Measurements from ENCODE around the gene CDK16. TPM values are rescaled to one million over a fixed set of nuclear protein-coding genes. Genes with fewer than 3 reads are reported as not detected.

CDK16 gene
- total RNA-seq, 2 donors from 2014 or later: 95.0 to 147 TPM

DNA sequence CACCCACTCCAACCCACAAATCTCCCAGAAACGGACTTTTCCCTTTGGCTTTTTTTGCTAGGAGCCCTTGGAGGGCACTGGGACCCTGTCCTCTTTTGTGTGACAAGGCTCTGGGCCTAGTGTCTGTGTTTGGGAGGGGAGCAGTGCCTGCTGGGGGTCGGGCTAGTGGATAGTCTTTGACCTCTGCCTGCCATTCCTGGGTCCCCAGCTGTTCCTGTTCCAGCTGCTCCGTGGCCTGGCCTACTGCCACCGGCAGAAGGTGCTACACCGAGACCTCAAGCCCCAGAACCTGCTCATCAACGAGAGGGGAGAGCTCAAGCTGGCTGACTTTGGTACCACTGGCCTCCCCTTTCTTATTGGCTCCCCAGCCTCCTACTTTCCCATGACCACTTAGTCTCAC lies 7.6 kb downstream of the CDK16 start:
- intact Hi-C loops (cut with DNase I): no loop called here
- no peaks in the 10 kb centered on the region for H3K27me3 ChIP-seq
- H3K9ac ChIP-seq (ENCODE audit: low read depth in 2 of 2, low read length in 2 of 2): no peak overlapping the region
- no peak overlapping the region for H3K4me3 ChIP-seq
- TF ChIP-seq, protein P1, sequence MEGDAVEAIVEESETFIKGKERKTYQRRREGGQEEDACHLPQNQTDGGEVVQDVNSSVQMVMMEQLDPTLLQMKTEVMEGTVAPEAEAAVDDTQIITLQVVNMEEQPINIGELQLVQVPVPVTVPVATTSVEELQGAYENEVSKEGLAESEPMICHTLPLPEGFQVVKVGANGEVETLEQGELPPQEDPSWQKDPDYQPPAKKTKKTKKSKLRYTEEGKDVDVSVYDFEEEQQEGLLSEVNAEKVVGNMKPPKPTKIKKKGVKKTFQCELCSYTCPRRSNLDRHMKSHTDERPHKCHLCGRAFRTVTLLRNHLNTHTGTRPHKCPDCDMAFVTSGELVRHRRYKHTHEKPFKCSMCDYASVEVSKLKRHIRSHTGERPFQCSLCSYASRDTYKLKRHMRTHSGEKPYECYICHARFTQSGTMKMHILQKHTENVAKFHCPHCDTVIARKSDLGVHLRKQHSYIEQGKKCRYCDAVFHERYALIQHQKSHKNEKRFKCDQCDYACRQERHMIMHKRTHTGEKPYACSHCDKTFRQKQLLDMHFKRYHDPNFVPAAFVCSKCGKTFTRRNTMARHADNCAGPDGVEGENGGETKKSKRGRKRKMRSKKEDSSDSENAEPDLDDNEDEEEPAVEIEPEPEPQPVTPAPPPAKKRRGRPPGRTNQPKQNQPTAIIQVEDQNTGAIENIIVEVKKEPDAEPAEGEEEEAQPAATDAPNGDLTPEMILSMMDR (IDR thresholded peaks at IDR 0.05): no peak
- no peaks in the 10 kb centered on the region for H3K9me3 ChIP-seq
- no peak overlapping the region for H3K27ac ChIP-seq
- no peaks in the 10 kb centered on the region for H3K4me1 ChIP-seq
- H3K36me3 ChIP-seq: no peaks in the 10 kb centered on the region
- DNase-seq: no peak

GRCh38 chrX:47226531-47227333 lies 8.3 kb downstream of the CDK16 start:
- TF ChIP-seq, protein P1 (IDR thresholded peaks at IDR 0.05): no peak
- DNase-seq: no peak
- H3K27me3 ChIP-seq: no peaks in the 10 kb centered on the region
- intact Hi-C loops (cut with DNase I): no loop called here
- H3K4me3 ChIP-seq: no peak overlapping the region
- no peaks in the 10 kb centered on the region for H3K36me3 ChIP-seq
- H3K9ac ChIP-seq (ENCODE audit: low read depth in 2 of 2, low read length in 2 of 2): no peak overlapping the region
- no peak overlapping the region for H3K27ac ChIP-seq
- no peaks in the 10 kb centered on the region for H3K9me3 ChIP-seq
- no peaks in the 10 kb centered on the region for H3K4me1 ChIP-seq

DNA sequence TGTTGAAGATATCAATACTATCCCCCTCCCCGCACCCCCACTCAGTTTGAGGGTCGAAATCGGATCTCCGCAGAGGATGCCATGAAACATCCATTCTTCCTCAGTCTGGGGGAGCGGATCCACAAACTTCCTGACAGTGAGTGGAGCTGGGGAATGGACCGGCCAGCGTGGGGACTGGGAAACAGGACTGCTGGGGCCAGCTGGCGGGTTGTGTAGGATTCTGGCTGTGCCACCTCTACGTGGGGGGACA lies 8.8 kb downstream of the CDK16 start:
- Histone ChIP-seq H3K4me3 (no peak overlapping the region), H3K4me1 (no peaks in the 10 kb centered on the region), H3K9me3 (no peaks in the 10 kb centered on the region), H3K9ac (ENCODE audit: low read depth in 2 of 2, low read length in 2 of 2) (no peak overlapping the region), H3K27me3 (no peaks in the 10 kb centered on the region), H3K36me3 (no peaks in the 10 kb centered on the region), H3K27ac (no peak overlapping the region)
- TF ChIP-seq, protein P1 (IDR thresholded peaks at IDR 0.05): no peak
- no peak for DNase-seq
- intact Hi-C loops (cut with DNase I): no loop called here

- Histone ChIP-seq H3K9ac (ENCODE audit: low read depth in 2 of 2, low read length in 2 of 2) (no peak overlapping the region), H3K9me3 (no peaks in the 10 kb centered on the region), H3K27me3 (no peaks in the 10 kb centered on the region), H3K36me3 (no peaks in the 10 kb centered on the region), H3K4me3 (no peak overlapping the region), H3K27ac (no peak overlapping the region), H3K4me1 (no peaks in the 10 kb centered on the region)
- no peak for DNase-seq
- intact Hi-C loops (cut with DNase I): no loop called here
- TF ChIP-seq, protein P1 (IDR thresholded peaks at IDR 0.05): no peak
These were observed 10.2 kb downstream of the CDK16 start for GRCh38 chrX:47228550-47229270.

GRCh38 chrX:47229427-47229826 lies 10.9 kb downstream of the CDK16 start:
- DNase-seq: no peak
- no peak overlapping the region for H3K9ac ChIP-seq (ENCODE audit: low read depth in 2 of 2, low read length in 2 of 2)
- H3K27me3 ChIP-seq: no peaks in the 10 kb centered on the region
- intact Hi-C loops (cut with DNase I): no loop called here
- no peak overlapping the region for H3K27ac ChIP-seq
- TF ChIP-seq, protein P1 (IDR thresholded peaks at IDR 0.05): no peak
- H3K4me3 ChIP-seq: no peak overlapping the region
- no peaks in the 10 kb centered on the region for H3K36me3 ChIP-seq
- H3K4me1 ChIP-seq: no peaks in the 10 kb centered on the region
- no peaks in the 10 kb centered on the region for H3K9me3 ChIP-seq
